HG03060 (cell line): ENCODE measurements around the gene TAF3.
A peak's percentile ranks its signal among the peaks of the same experiment; 100 is the strongest.

Experiments used
- ATAC-seq: cut with Tn5 transposase; IDR thresholded peaks from one replicate; pipeline ENCODE4 v1.9.1; 2021; ENCODE audit warnings: low read depth, moderate number of reproducible peaks; ENCODE audit not compliant: unreplicated experiment

TAF3 gene

DNA sequence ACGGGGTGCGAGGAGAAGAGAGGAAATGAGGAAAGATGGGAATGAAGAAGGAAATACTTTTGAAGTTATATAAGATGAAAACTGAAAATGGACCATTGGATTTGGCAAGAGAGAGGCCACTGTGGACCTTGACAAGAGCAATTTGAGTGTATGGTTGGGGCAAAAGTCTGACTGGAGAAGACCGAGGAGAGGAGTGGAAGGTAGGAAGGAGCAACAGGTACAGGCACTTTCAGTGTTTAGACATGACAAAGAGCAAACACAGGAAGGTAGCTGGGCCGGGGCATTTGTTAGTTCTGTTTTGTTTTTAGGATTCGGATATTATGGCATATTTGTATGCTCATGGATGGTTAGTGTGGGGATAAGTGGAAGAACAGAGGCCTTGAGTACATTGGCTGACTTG is 99.4 kb downstream of the TAF3 start:
- ATAC-seq, result no peak

- no peak for ATAC-seq
Observed at GRCh38 chr10:7922707-7923106, 104.4 kb downstream of the TAF3 start.

- ATAC-seq, result no peak
Observed at GRCh38 chr10:7928536-7928935, 110.2 kb downstream of the TAF3 start.

GRCh38 chr10:7932301-7933036 is 114.2 kb downstream of the TAF3 start:
- ATAC-seq, result no peak

DNA sequence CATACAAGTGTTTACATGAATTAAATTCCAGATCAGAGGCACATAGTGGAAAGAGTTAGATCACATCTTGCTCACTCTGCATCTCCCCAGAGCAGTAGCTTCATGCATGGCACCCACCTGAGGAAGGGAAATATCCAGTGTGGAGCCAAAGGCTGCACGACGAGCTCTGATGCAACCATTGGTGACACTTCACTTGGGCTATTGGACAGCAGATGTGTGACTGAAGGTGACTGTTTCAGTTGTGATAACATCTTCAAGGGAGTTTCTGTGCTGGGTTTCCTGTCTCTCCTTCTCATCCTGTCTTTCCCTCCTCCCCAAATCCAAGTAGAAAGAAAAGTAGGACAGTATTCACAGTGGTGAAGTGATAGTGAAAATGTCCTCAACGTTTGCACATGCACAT is 115.0 kb downstream of the TAF3 start:
- no peak for ATAC-seq

DNA sequence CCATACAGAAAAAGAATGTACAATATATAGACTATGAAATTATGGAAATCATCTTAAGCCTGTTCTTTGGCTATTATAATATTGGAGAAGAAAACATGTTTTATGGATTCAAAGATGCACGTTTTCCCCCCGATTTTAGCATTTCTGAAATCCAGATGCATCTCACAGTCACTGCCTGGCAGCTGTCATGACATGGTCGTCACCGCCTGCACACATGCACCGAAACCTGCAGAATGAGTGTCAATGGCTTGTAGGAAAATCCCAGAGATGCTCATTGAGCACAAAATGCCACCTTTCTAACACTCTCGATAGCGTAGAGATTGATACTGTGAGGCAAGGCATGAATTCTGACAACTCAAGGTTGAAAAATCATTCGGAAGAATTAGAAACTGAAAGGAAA is 115.5 kb downstream of the TAF3 start:
- ATAC-seq, result no peak

- no peak for ATAC-seq
Observed at GRCh38 chr10:7937315-7937945, 119.1 kb downstream of the TAF3 start.

GRCh38 chr10:7941576-7941975 is 123.3 kb downstream of the TAF3 start:
- no peak for ATAC-seq

- ATAC-seq, result no peak
Observed at GRCh38 chr10:7942316-7942715, 124.0 kb downstream of the TAF3 start.

- no peak for ATAC-seq
Observed at GRCh38 chr10:7942859-7943258, 124.6 kb downstream of the TAF3 start.

- ATAC-seq, result no peak
Observed at GRCh38 chr10:7944215-7944480, 125.8 kb downstream of the TAF3 start.

GRCh38 chr10:7944537-7944936 is 126.2 kb downstream of the TAF3 start:
- ATAC-seq, result no peak

DNA sequence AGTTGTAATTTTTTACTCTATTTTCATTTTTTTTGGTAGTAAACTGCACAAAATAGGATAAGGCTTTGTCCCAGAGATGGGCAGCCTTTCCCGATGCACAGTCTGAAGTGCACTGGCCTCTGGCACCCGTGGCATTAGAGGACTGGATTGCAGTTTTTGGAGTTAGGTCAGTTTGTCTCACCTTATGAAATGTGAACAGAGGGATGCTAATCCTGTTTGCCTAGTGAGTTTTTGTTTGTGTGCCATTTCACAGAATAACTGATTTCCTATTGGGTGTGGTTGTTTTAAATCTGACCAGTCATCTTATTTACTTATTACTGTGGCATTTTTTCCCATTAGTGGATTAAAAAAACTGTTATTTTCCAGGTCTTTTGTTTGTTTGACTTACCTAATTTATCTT is 126.7 kb downstream of the TAF3 start:
- ATAC-seq, result no peak

- no peak for ATAC-seq
Observed at GRCh38 chr10:7945469-7946187, 127.3 kb downstream of the TAF3 start.

GRCh38 chr10:7948371-7949000 is 130.2 kb downstream of the TAF3 start:
- ATAC-seq, result no peak

DNA sequence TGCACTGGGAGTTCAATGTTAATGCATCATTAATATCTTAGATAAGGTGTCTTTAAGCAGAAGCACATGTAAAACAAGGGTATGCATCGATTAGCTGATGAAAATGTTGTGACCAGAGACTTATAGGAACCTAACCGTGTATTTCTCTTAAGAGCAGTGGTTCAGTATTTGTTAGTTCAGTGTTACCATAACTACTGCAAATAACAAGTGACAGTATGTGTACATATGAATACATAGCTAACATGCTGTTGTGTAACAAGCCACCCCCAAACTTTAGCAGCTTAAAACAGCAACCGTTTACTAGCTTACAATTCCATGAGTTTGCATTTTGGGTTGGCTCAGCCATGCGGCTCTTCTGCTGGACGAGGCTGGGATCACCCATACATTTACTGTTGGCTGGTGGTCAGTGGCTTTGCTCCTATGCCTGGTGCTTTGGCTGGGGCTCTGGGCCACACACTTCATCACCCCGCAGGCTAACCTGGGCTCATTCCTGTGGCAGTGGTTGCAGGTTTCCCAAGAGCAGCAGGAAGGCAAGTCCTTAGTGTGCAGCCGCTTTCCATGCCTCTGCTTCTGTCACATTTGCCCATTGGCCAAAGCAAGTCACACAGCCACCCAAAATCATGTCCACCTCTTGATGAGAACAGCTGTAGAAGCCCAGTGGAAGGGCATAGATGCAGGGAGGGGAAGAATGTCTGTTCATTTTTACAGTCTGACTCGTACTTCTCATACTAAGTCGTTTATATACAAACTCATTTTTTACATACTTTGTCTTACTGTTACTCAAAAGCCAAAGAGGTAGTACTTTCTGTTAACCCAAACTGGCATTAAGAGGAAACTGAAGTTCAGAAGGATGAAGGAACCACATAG is 132.9 kb downstream of the TAF3 start:
- ATAC-seq, result no peak

DNA sequence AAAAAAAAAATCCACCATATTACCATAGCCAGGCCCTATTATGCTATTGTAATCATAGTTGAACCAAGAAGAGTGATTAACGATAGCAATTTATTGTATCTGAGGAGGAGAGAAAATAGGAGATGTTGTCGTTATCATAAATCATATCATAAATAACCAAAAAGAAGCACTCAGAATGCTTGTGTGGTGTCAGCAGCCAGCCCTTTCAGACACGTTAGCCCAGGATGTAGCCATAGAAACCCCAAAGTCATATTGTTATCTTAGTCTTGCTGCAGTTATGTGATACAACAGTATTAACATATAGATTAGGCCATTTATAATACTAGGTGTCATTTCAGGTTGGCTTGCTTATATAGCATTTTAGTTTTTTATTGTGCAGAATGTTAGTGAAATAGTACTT is 134.0 kb downstream of the TAF3 start:
- no peak for ATAC-seq

DNA sequence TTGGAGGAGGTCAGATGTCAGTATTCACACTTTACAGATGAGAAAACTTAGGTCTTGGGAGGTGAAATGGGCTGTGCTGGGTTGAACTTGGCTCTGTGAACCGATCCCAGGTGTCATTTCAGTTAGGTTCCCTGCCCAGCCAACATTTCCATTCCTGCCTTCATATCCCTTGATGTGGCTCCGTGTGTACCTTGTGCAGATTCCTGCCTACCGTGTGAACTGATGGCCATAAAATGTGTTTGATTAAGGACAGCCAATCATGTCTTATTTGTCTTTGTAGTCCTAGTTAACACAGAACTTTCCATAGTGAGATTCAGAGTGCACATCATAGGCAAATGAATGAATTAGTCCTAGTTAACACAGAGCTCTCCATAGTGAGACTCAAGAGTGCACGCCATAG is 135.1 kb downstream of the TAF3 start:
- ATAC-seq, result no peak

GRCh38 chr10:7955446-7955845 is 137.1 kb downstream of the TAF3 start:
- ATAC-seq, result no peak

- peak; percentile 94 for ATAC-seq
Observed at GRCh38 chr10:7956508-7956907, 138.2 kb downstream of the TAF3 start.

GRCh38 chr10:7957591-7957990 is 139.3 kb downstream of the TAF3 start:
- ATAC-seq, result no peak
